ENCODE results near the gene IBTK. TPM values are rescaled to one million over a fixed set of nuclear protein-coding genes. Genes with fewer than 3 reads are reported as not detected.
"Not testable (repeated sequence)": the region's sequence is repeated elsewhere in the genome, so short reads cannot be mapped to it uniquely, and the experiment has no call there.

Gene IBTK
- total and polyA plus RNA-seq, 4 donors: 14.1 to 66.8 (median 21.0) TPM

- Histone ChIP-seq H3K27me3 (ENCODE audit: control insufficient read depth in 4 of 4, insufficient read depth in 4 of 4, low read length in 3 of 4) (no peaks in the 10 kb centered on the region), H3K9me3 (ENCODE audit: control insufficient read depth in 4 of 4, low read length in 3 of 4) (peaks cover 0 to 3% (median 0%) of the 10 kb centered on the region in 4 donors), H3K27ac (ENCODE audit: low read depth in 1 of 2, low read length in 2 of 2) (no peak overlapping the region), H3K36me3 (ENCODE audit: control insufficient read depth in 4 of 4, insufficient read depth in 3 of 4, low read depth in 1 of 4, low read length in 3 of 4) (no peaks in the 10 kb centered on the region), H3K4me3 (ENCODE audit: low read depth in 1 of 3, low read length in 3 of 3) (no peak overlapping the region), H3K4me1 (ENCODE audit: control insufficient read depth in 4 of 4, insufficient read depth in 4 of 4, low read length in 3 of 4) (no peaks in the 10 kb centered on the region), H3K9ac (ENCODE audit: low read depth in 1 of 2, low read length in 2 of 2) (no peak overlapping the region)
- no peak for DNase-seq (ENCODE audit: low spot score)
- WGBS: 88% methylated on average over 2 of the region's 2 CpGs
- TF ChIP-seq EGR1 (IDR thresholded peaks at IDR 0.05; ENCODE audit: low read depth in 2 of 2) (no peak), JUND (IDR thresholded peaks at IDR 0.05) (no peak), CTCF (IDR thresholded peaks at IDR 0.05; ENCODE audit: low read depth, low read length, missing input control) (no peak), YY1 (IDR thresholded peaks at IDR 0.05) (no peak), HNF4A (conservative IDR thresholded peaks at IDR 0.05) (no peak), REST (IDR thresholded peaks at IDR 0.05) (no peak), NR2F2 (IDR thresholded peaks at IDR 0.05) (no peak)
- TF ChIP-seq, protein P1, sequence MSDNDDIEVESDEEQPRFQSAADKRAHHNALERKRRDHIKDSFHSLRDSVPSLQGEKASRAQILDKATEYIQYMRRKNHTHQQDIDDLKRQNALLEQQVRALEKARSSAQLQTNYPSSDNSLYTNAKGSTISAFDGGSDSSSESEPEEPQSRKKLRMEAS (IDR thresholded peaks at IDR 0.05): no peak
- TF ChIP-seq, protein P2, sequence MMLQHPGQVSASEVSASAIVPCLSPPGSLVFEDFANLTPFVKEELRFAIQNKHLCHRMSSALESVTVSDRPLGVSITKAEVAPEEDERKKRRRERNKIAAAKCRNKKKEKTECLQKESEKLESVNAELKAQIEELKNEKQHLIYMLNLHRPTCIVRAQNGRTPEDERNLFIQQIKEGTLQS (IDR thresholded peaks at IDR 0.05): no peak
Measured at GRCh38 chr6:82131441-82131840, 116.1 kb downstream of the IBTK start.

GRCh38 chr6:82129797-82130196, 117.7 kb downstream of the IBTK start:
- H3K4me1 ChIP-seq (ENCODE audit: control insufficient read depth in 4 of 4, insufficient read depth in 4 of 4, low read length in 3 of 4): no peaks in the 10 kb centered on the region
- no peak overlapping the region for H3K9ac ChIP-seq (ENCODE audit: low read depth in 1 of 2, low read length in 2 of 2)
- no peak overlapping the region for H3K4me3 ChIP-seq (ENCODE audit: low read depth in 1 of 3, low read length in 3 of 3)
- TF ChIP-seq FOXA2 (IDR thresholded peaks at IDR 0.05) (no peak), YY1 (IDR thresholded peaks at IDR 0.05) (no peak), NR2F2 (IDR thresholded peaks at IDR 0.05) (no peak), FOXA1 (IDR thresholded peaks at IDR 0.05) (no peak)
- TF ChIP-seq, protein P3, sequence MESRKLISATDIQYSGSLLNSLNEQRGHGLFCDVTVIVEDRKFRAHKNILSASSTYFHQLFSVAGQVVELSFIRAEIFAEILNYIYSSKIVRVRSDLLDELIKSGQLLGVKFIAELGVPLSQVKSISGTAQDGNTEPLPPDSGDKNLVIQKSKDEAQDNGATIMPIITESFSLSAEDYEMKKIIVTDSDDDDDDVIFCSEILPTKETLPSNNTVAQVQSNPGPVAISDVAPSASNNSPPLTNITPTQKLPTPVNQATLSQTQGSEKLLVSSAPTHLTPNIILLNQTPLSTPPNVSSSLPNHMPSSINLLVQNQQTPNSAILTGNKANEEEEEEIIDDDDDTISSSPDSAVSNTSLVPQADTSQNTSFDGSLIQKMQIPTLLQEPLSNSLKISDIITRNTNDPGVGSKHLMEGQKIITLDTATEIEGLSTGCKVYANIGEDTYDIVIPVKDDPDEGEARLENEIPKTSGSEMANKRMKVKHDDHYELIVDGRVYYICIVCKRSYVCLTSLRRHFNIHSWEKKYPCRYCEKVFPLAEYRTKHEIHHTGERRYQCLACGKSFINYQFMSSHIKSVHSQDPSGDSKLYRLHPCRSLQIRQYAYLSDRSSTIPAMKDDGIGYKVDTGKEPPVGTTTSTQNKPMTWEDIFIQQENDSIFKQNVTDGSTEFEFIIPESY (IDR thresholded peaks at IDR 0.05): no peak
- TF ChIP-seq, protein P1 (IDR thresholded peaks at IDR 0.05): no peak
- DNase-seq (ENCODE audit: low spot score): no peak
- H3K27ac ChIP-seq (ENCODE audit: low read depth in 1 of 2, low read length in 2 of 2): no peak overlapping the region
- 56% methylated on average over 3 of the region's 3 CpGs for WGBS
- H3K36me3 ChIP-seq (ENCODE audit: control insufficient read depth in 4 of 4, insufficient read depth in 3 of 4, low read depth in 1 of 4, low read length in 3 of 4): no peaks in the 10 kb centered on the region
- peaks cover 0 to 3% (median 0%) of the 10 kb centered on the region in 4 donors for H3K9me3 ChIP-seq (ENCODE audit: control insufficient read depth in 4 of 4, low read length in 3 of 4)
- no peaks in the 10 kb centered on the region for H3K27me3 ChIP-seq (ENCODE audit: control insufficient read depth in 4 of 4, insufficient read depth in 4 of 4, low read length in 3 of 4)

GRCh38 chr6:82128973-82129372, 118.6 kb downstream of the IBTK start:
- not testable (repeated sequence) for H3K36me3 ChIP-seq (ENCODE audit: control insufficient read depth in 4 of 4, insufficient read depth in 3 of 4, low read depth in 1 of 4, low read length in 3 of 4); H3K4me1 ChIP-seq (ENCODE audit: control insufficient read depth in 4 of 4, insufficient read depth in 4 of 4, low read length in 3 of 4); H3K27ac ChIP-seq (ENCODE audit: low read depth in 1 of 2, low read length in 2 of 2); H3K27me3 ChIP-seq (ENCODE audit: control insufficient read depth in 4 of 4, insufficient read depth in 4 of 4, low read length in 3 of 4); H3K4me3 ChIP-seq (ENCODE audit: low read depth in 1 of 3, low read length in 3 of 3); H3K9me3 ChIP-seq (ENCODE audit: control insufficient read depth in 4 of 4, low read length in 3 of 4); DNase-seq (ENCODE audit: low spot score); H3K9ac ChIP-seq (ENCODE audit: low read depth in 1 of 2, low read length in 2 of 2)
- WGBS: 92% methylated on average over 9 of the region's 9 CpGs

Data from liver (tissue), 9 donors.